Right cardiac atrium (tissue), 5 donors: Measurements from ENCODE around the gene PLPP2. TPM values are rescaled to one million over a fixed set of nuclear protein-coding genes. Genes with fewer than 3 reads are reported as not detected.
"Not testable (repeated sequence)": the region's sequence is repeated elsewhere in the genome, so short reads cannot be mapped to it uniquely, and the experiment has no call there.

ENCODE experiments used
- ATAC-seq, 2 donors: fragments of 200-7000 bp; cut with Tn5 transposase; one replicate each; pipeline versions ENCODE4 v1.8.0 to v1.9.1; 2020; ENCODE audit warnings: moderate library complexity in 2 of 2, mild to moderate bottlenecking in 1 of 2
- DNase-seq, 3 donors: peaks; one replicate each; pipeline ENCODE4 v3.0.0-alpha.2; 2020
- H3K27ac ChIP-seq: one replicate; pipeline ENCODE4 v1.5.1; 2013; ENCODE audit warnings: mild to moderate bottlenecking, low read length, control low read depth, moderate library complexity
- H3K27me3 ChIP-seq: one replicate; pipeline ENCODE4 v1.6.1; 2013; ENCODE audit not compliant: control insufficient read depth, insufficient read depth
- H3K4me1 ChIP-seq: one replicate; pipeline ENCODE4 v1.6.1; 2013; ENCODE audit warnings: low read length; ENCODE audit not compliant: control insufficient read depth, insufficient read depth
- H3K4me3 ChIP-seq: one replicate; pipeline ENCODE4 v1.5.1; 2013; ENCODE audit warnings: low read length, control low read depth
- H3K9me3 ChIP-seq: one replicate; pipeline ENCODE4 v1.6.1; 2013; ENCODE audit warnings: low read length; ENCODE audit not compliant: control insufficient read depth
- WGBS: extraction: QIAGEN DNeasy Blood & Tissue Kit; methylation state at CpG from one replicate; pipeline ENCODE4 v1.1.7; 2013; 5-methylcytosine and 5-hydroxymethylcytosine counted together
- intact Hi-C, 4 donors: fragments of 100-400 bp; cut with DNase I; formaldehyde crosslinking; loops; one replicate each; pipeline versions ENCODE4 v1.11.0 to v1.14.0; 2022 to 2023
- polyA plus RNA-seq: library from polyadenylated mRNA; stranded (reverse); fragments of 200-250 nt; gene quantifications from one replicate; pipeline ENCODE4 v1.2.3, GENCODE V29; 2013
- total RNA-seq, 4 donors: library from RNA; stranded (reverse); fragmentation: NEBNext Ultra II Directional; extraction: Animal tissue kit (Norgen Biotek cat#: 25700); gene quantifications; one replicate each; pipeline ENCODE4 v1.2.1, GENCODE V29; 2021
- donor health status: healthy with polysubstance abuse.
- donor health status: DM: no; HTN: yes; CAD: no.
- donor health status: DM: no; HTN: no; CAD: no.
- donor health status: DM: no; HTN: yes; CAD: no; lungs with severe emphysema.
- donor health status: DM: yes; HTN: yes; CAD: no.

Gene PLPP2
- total and polyA plus RNA-seq, 5 donors: 0.26 to 0.89 (median 0.48) TPM

DNA sequence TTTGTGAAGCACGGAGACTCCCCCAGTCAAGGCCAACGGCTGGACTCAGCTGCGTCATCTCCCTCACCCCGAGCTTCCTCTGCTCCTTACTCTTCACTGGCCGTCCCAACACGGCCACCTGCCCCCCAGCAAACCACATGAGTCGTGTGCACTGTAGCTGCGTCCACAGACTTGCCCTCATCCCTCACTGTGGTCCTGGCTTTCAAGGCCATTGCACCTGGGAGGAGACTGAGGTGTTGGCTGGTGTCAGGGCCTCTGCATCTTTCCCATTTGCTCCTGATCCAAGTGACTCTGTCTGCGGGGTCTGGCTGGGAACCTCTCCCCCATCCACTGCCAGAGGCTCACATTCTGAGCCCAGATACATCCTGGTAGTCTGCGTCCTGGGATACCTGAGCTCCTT, 11.5 kb downstream of the PLPP2 start:
- ATAC-seq (no peak), DNase-seq (no peak)
- Histone ChIP-seq H3K27ac (no peak overlapping the region), H3K4me1 (no peaks in the 10 kb centered on the region), H3K4me3 (no peak overlapping the region), H3K9me3 (no peaks in the 10 kb centered on the region), H3K27me3 (no peaks in the 10 kb centered on the region)
- 80% methylated on average over 10 of the region's 10 CpGs for WGBS
- intact Hi-C loops: no loop called here

DNA sequence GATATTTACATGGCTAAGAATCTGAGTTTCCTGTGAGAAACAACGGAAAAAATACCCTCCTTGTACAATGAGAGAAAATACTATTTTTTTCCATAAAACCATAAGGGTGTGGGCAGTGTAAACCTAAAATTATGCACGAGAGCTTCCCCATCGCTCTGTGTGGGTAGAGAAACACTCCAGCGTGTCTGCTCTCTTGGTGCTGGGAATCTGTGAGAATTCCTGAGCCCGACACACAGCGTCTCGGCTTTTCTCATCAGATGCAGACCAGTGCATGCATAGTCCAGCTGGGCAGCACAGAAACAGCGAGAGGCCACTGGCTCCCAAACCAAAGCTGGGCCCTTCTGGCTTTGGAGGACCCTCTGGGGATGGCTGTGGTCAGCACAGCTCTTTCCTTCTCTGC, 12.0 kb downstream of the PLPP2 start:
- 80% methylated on average over 8 of the region's 8 CpGs for WGBS
- DNase-seq: no peak
- ATAC-seq: no peak
- no peak overlapping the region for H3K4me3 ChIP-seq
- H3K27ac ChIP-seq: no peak overlapping the region
- H3K27me3 ChIP-seq: no peaks in the 10 kb centered on the region
- H3K9me3 ChIP-seq: no peaks in the 10 kb centered on the region
- intact Hi-C loops: no loop called here
- H3K4me1 ChIP-seq: no peaks in the 10 kb centered on the region

DNA sequence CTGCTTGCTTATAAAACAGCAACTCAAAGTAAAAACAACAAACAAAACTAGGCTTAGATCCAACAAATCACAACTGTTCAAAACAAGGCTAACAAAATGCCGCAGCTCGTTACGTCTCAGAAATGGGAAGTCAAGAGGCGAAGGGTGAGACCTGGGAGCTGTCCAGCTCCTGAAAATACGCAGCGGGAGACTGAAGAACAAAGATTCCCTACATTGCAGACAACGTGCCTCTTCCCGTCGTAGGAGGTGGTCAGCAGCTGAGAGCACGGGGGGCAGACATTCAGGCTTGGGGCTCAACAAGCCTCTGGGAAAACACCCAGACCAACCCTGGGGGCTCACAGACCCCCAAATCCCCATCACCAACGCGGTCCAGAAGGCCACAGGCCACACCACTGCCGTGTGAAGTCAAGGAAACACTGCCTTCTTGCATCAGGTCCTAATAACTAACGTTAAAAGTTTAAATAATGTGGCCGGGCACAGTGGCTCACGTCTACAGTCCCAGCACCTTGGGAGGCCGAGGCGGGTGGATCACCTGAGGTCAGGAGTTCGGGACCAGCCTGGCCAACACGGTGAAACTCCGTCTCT, 13.5 kb downstream of the PLPP2 start:
- no peak for ATAC-seq
- intact Hi-C loops: no loop called here
- Histone ChIP-seq H3K27ac (no peak overlapping the region), H3K27me3 (no peaks in the 10 kb centered on the region), H3K9me3 (no peaks in the 10 kb centered on the region), H3K4me1 (no peaks in the 10 kb centered on the region), H3K4me3 (no peak overlapping the region)
- no peak for DNase-seq
- WGBS: 33% methylated on average over 21 of the region's 21 CpGs

DNA sequence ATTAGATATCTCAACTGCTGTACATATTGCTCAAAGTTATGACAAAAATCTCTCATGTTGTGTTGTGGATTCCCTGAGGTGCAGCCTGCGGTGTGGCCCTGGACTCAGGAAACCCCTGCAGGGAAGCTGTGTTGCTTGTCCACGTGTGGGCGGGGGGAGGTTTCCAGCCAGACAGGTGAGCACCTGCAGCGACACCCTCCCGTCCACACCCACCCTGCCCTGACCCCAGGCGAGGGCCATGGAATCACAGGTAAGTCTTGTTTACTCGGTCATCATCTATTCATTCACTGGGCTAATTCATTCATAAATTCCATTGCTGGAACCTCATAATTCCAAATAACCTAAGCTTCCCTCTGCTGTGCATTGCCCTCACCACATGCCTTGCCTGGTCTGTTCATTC, 14.1 kb downstream of the PLPP2 start:
- DNase-seq (no peak), ATAC-seq (no peak)
- Histone ChIP-seq H3K27ac (no peak overlapping the region), H3K4me1 (no peaks in the 10 kb centered on the region), H3K27me3 (no peaks in the 10 kb centered on the region), H3K4me3 (no peak overlapping the region), H3K9me3 (no peaks in the 10 kb centered on the region)
- intact Hi-C loops: no loop called here
- 73% methylated on average over 7 of the region's 7 CpGs for WGBS

DNA sequence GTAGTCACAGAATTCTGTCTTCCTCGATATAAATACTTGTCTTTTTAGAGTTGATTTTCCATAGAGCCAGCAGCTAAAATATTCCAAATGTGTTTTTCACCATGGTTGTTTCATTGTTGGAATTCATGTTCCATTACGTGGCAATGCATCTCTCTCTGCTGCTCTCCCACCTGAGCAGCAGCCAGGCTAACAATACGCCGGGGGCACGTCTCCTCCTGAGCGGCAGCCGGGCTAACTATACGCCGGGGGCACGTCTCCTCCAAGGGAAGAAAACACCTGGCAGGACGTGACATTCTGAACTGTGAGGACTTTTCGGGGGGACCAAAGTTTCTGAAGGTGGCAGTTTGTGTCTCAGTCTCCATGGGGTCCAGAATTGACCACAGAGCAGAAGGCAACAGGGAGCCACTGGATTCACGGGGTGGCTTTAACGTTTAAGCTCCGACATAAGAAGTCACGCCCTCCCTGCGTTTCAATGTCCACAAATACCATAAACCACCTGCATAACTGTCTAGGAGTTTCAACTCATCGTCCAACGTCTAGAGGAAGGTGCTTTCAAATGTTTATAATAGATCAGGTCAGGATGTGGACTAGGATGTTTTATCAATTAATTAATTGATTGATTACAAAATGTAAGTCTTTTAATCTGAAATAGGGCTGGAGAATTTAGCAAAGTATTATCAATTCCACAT, 15.1 kb downstream of the PLPP2 start:
- Histone ChIP-seq H3K4me1 (no peaks in the 10 kb centered on the region), H3K27me3 (no peaks in the 10 kb centered on the region), H3K27ac (no peak overlapping the region), H3K4me3 (no peak overlapping the region), H3K9me3 (no peaks in the 10 kb centered on the region)
- ATAC-seq: no peak
- intact Hi-C loops: no loop called here
- no peak for DNase-seq
- WGBS: 84% methylated on average over 19 of the region's 19 CpGs

DNA sequence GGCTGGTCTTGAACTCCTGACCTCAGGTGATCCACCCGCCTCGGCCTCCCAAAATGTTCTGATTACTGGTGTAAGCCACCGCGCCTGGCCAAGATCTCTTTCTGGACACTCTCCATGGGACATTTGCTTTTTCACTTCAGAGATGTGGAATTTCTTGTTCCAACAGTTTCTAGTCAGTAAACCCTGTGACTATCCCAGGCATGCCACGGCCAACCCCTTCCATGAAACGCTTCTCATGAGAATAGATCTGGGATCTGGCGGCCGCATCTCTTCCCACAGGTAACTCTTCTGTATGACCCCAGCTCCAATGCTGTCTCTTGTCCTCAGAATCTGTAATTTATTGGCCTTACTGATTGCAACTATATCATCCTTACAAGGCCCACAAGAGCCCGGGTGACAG, 16.2 kb downstream of the PLPP2 start:
- Histone ChIP-seq H3K4me3 (no peak overlapping the region), H3K27ac (no peak overlapping the region), H3K27me3 (no peaks in the 10 kb centered on the region), H3K4me1 (no peaks in the 10 kb centered on the region), H3K9me3 (no peaks in the 10 kb centered on the region)
- intact Hi-C loops: no loop called here
- WGBS: 88% methylated on average over 9 of the region's 9 CpGs
- DNase-seq (no peak), ATAC-seq (no peak)

DNA sequence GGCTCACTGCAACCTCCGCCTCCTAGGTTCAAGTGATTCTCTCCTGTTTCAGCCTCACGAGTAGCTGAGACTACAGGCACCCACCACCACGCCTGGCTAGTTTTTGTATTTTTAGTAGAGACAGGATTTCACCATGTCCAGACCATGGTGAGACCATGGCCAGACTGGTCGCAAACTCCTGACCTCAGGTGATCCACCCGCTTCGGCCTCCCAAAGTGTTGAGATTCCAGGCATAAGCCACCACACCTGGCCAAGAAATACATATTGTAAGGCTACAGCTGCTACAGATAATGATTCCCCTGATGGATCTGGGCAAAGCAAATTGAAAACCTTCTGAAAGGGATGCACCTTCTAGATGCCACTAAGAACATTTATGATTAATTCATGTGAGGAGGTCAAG, 17.8 kb downstream of the PLPP2 start:
- DNase-seq: no peak
- no peaks in the 10 kb centered on the region for H3K27me3 ChIP-seq
- 83% methylated on average over 6 of the region's 6 CpGs for WGBS
- ATAC-seq: no peak
- intact Hi-C loops: no loop called here
- H3K9me3 ChIP-seq: no peaks in the 10 kb centered on the region
- H3K4me1 ChIP-seq: no peaks in the 10 kb centered on the region
- H3K4me3 ChIP-seq: no peak overlapping the region
- H3K27ac ChIP-seq: no peak overlapping the region

DNA sequence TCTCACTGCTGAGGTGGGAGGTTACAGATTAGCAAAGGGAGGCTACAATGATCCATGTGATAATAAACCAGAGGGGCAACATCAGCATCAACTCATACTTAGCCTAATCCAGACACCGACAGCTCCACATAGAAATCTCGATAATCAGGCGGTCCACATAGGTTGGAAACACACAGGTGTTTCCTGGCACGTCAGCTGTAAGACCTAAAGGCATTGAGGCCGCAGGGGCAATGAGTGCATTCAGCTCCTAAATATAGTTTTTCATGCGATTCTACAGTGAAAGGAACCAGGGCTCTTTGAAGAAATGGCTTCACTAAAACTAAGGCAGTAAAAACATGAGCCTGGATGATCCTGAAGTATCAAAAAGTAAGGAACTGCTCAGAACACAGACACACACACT, 19.3 kb downstream of the PLPP2 start:
- WGBS: 52% methylated on average over 6 of the region's 6 CpGs
- intact Hi-C loops: no loop called here
- Histone ChIP-seq H3K4me1 (no peaks in the 10 kb centered on the region), H3K27ac (no peak overlapping the region), H3K27me3 (no peaks in the 10 kb centered on the region), H3K9me3 (no peaks in the 10 kb centered on the region), H3K4me3 (no peak overlapping the region)
- DNase-seq (no peak), ATAC-seq (no peak)

DNA sequence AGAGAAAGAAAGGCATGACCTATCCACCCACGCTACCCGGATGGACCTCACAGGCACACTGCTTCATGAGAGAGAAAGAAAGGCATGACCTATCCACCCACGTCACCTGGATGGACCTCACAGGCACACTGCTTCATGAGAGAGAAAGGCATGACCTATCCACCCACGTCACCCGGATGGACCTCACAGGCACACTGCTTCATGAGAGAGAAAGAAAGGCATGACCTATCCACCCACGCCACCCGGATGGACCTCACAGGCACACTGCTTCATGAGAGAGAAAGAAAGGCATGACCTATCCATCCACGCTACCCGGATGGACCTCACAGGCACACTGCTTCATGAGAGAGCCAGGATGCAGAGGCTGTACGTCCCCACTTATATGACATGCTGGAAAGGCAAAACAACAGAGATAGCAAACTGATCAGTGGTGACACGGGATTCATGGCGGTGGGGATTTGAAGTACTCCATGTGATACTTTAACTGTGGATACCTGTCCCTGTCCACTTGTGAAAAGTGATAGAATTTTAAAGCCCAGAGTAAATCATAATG, 20.4 kb downstream of the PLPP2 start:
- ATAC-seq, intact Hi-C loops, H3K4me1 ChIP-seq, H3K4me3 ChIP-seq, DNase-seq, H3K9me3 ChIP-seq, H3K27me3 ChIP-seq, H3K27ac ChIP-seq: not testable (repeated sequence)
- WGBS: 73% methylated on average over 12 of the region's 12 CpGs

DNA sequence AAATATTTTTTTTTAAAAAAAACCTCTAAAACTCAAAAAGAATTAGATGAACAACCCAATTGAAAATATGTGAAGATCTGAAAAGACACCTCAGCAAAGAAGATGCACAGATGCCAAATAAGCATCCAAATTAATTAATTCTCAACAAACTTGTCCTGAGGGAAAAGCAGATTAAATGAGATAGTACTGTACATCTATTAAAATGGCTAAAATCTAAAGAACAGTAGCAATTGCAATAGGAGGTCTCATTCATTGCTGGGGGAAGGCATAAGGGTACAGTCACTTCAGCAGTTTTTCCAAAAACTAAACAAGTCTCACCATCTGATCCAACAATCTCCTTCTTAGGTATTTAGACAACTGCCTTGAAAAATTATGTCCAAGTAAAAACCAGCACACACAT, 22.0 kb downstream of the PLPP2 start:
- Histone ChIP-seq H3K4me3 (no peak overlapping the region), H3K27ac (no peak overlapping the region), H3K27me3 (no peaks in the 10 kb centered on the region), H3K4me1 (no peaks in the 10 kb centered on the region), H3K9me3 (no peaks in the 10 kb centered on the region)
- ATAC-seq (no peak), DNase-seq (no peak)
- intact Hi-C loops: no loop called here

DNA sequence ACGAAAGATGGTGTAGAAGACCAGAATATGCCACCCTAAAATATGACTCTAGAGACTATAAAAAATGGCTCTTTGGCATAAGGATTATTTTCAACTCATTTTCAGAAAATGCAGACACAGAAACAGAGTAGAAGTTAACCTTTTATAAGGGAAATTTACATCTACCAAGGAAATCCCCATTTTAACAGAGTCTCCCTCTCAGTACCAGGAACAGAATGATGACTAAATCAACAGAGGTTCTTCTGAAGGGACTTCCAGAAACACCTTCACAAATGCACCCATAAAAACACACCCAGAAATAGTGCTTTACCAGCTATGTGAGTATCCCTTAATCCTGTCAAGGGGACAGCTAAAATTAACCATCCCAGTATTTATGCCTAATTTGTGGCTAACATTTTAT, 29.1 kb downstream of the PLPP2 start:
- intact Hi-C loops: no loop called here
- ATAC-seq (no peak), DNase-seq (no peak)
- H3K27me3 ChIP-seq: no peaks in the 10 kb centered on the region
- H3K27ac ChIP-seq: no peak overlapping the region
- 86% methylated on average over 1 of the region's 1 CpG for WGBS
- no peaks in the 10 kb centered on the region for H3K9me3 ChIP-seq
- H3K4me1 ChIP-seq: no peaks in the 10 kb centered on the region
- no peak overlapping the region for H3K4me3 ChIP-seq
